K562 (cell line): ENCODE measurements around the gene COMMD4. TPM values are rescaled to one million over a fixed set of nuclear protein-coding genes. Genes with fewer than 3 reads are reported as not detected.
A peak's percentile ranks its signal among the peaks of the same experiment; 100 is the strongest.

Source experiments
- ATAC-seq: fragments of 200-7000 bp; cut with Tn5 transposase; 3 replicates; pipeline ENCODE4 v1.9.1; 2020; ENCODE audit warnings: moderate library complexity
- BruUV-seq: library from RNA; stranded (reverse); fragments of 400-500 nt; replicated peaks from 2 replicates; lab custom pipeline; 2021; lab: Mats Ljungman, UMichigan
- CTCF ChIA-PET: fragments of 300-600 bp; formaldehyde crosslinking; extraction: SDS; loops from one replicate; lab custom pipeline; 2021; ENCODE audit warnings: low intra/inter-chr PET ratio; lab: Yijun Ruan, JAX
- POLR2A ChIA-PET: fragments of 300-600, 350-650 bp; sonication (Branson Sonifier 250); formaldehyde crosslinking; extraction: SDS; loops from one replicate; lab custom pipeline; 2021; ENCODE audit warnings: antibody characterized with exemption, inconsistent platforms; lab: Yijun Ruan, JAX
- DNase-seq, 4 experiments: peaks; one replicate each; pipeline versions ENCODE4 v3.0.0 to v3.0.0-alpha.2; 2011 to 2018; ENCODE audit warnings: low spot score in 3 of 4, mixed read lengths in 3 of 4; ENCODE audit errors: extremely low read depth in 1 of 4
- FAIRE-seq: peaks from 2 replicates; lab custom pipeline; 2011; peaks lifted over from hg19 to GRCh38; lab: Jason Lieb, UNC
- H2AFZ ChIP-seq: 2 replicates; pipeline ENCODE4 v1.6.0; 2011; ENCODE audit warnings: low read depth, low read length, control low read depth, inconsistent platforms
- H3K27ac ChIP-seq: fragments of 200-600 bp; 3 replicates; pipeline ENCODE4 v1.8.0; 2011; ENCODE audit warnings: low read depth, mild to moderate bottlenecking, control low read depth, inconsistent platforms, low read length, moderate library complexity, mixed read lengths; ENCODE audit errors: extremely low read depth
- H3K27me3 ChIP-seq, 2 experiments: fragments of 300-600 bp in 1 of 2; 2 replicates in 1 of 2; 3 replicates in 1 of 2; pipeline versions ENCODE4 v1.6.0 to v1.8.0; 2011; ENCODE audit warnings: inconsistent platforms in 2 of 2, low read length in 2 of 2, mild to moderate bottlenecking in 1 of 2, mixed read lengths in 1 of 2, moderate library complexity in 1 of 2; ENCODE audit not compliant: control insufficient read depth in 2 of 2, insufficient read depth in 2 of 2
- H3K36me3 ChIP-seq: fragments of 300-600 bp; 3 replicates; pipeline ENCODE4 v1.8.0; 2011; ENCODE audit warnings: mild to moderate bottlenecking, low read length, inconsistent platforms; ENCODE audit not compliant: control insufficient read depth, insufficient read depth
- H3K4me1 ChIP-seq, 2 experiments: fragments of 200-600 bp in 1 of 2; replicated peaks in 1 of 2; 2 replicates in 1 of 2; 3 replicates in 1 of 2; pipeline versions ENCODE4 v1.5.1 to v1.8.0; 2011; ENCODE audit warnings: inconsistent platforms in 2 of 2, low read length in 2 of 2, mild to moderate bottlenecking in 1 of 2, mixed read lengths in 1 of 2, moderate library complexity in 1 of 2; ENCODE audit not compliant: control insufficient read depth in 2 of 2, insufficient read depth in 2 of 2
- H3K4me2 ChIP-seq: 2 replicates; pipeline ENCODE4 v1.6.1; 2011; ENCODE audit warnings: low read length, control low read depth, inconsistent platforms, mixed read lengths; ENCODE audit not compliant: insufficient read depth
- H3K4me3 ChIP-seq: fragments of 200-600 bp; sonication (generic), shearing (Covaris generic); 2 replicates; pipeline ENCODE4 v1.5.1; 2016; ENCODE audit warnings: control low read depth, inconsistent platforms
- H3K79me2 ChIP-seq: fragments of 200-600 bp; 3 replicates; pipeline ENCODE4 v1.8.0; 2011; ENCODE audit warnings: low read length, inconsistent platforms; ENCODE audit not compliant: control insufficient read depth, insufficient read depth
- H3K9ac ChIP-seq, 2 experiments: 2 replicates each; pipeline versions ENCODE4 v1.6.0 to v1.6.1; 2011; ENCODE audit warnings: low read depth in 2 of 2, low read length in 2 of 2, control low read depth in 1 of 2, inconsistent platforms in 1 of 2, mild to moderate bottlenecking in 1 of 2, mixed read lengths in 1 of 2; ENCODE audit not compliant: insufficient read depth in 1 of 2
- H3K9me1 ChIP-seq: one replicate; pipeline ENCODE4 v1.6.0; 2011; ENCODE audit warnings: inconsistent platforms, mild to moderate bottlenecking, low read length, moderate library complexity; ENCODE audit not compliant: control insufficient read depth, insufficient read depth
- H3K9me3 ChIP-seq: replicated peaks from 2 replicates; pipeline ENCODE4 v1.5.1; 2011; ENCODE audit warnings: low read depth, low read length, inconsistent platforms; ENCODE audit not compliant: control insufficient read depth, insufficient read depth
- H4K20me1 ChIP-seq: replicated peaks from 2 replicates; pipeline ENCODE4 v1.6.1; 2011; ENCODE audit warnings: low read length, inconsistent platforms, mixed read lengths; ENCODE audit not compliant: control insufficient read depth, insufficient read depth
- POLR2G ChIP-seq: fragments of 200-400 bp; formaldehyde crosslinking; IDR thresholded peaks from 2 replicates; pipeline ENCODE4 v1.6.1; 2017; ENCODE audit warnings: low read depth, mild to moderate bottlenecking, antibody characterized with exemption, low read length, moderate library complexity
- STAG1 ChIP-seq: sonication (generic); formaldehyde crosslinking; IDR thresholded peaks from 2 replicates; pipeline ENCODE4 v1.5.0; 2020; ENCODE audit warnings: missing genetic modification reagents, borderline replicate concordance
- U2AF2 ChIP-seq: fragments of 200-400 bp; formaldehyde crosslinking; optimal IDR thresholded peaks from 2 replicates; pipeline ENCODE3; 2017; ENCODE audit warnings: low read depth, mild to moderate bottlenecking, low read length
- YY1 ChIP-seq, 3 experiments: IDR thresholded peaks; 2 replicates each; pipeline ENCODE4 v1.6.1; 2011; ENCODE audit warnings: low read length in 2 of 3, mild to moderate bottlenecking in 2 of 3, moderate library complexity in 2 of 3, borderline replicate concordance in 1 of 3, control low read depth in 1 of 3, low read depth in 1 of 3; ENCODE audit not compliant: insufficient read depth in 3 of 3, insufficient replicate concordance in 2 of 3, control insufficient read depth in 1 of 3, insufficient read length in 1 of 3; ENCODE audit errors: extremely low read depth in 1 of 3
- WGBS: fragments of 100-300 bp; shearing (Covaris generic); methylation state at CpG from one replicate; pipeline ENCODE4 v1.1.6; 2016; ENCODE audit warnings: low coverage, mixed read lengths; ENCODE audit not compliant: insufficient coverage; ENCODE audit errors: missing lambda C conversion rate; 5-methylcytosine and 5-hydroxymethylcytosine counted together
- in situ Hi-C: fragments of 300-500 bp; cut with MboI; formaldehyde crosslinking; loops from 4 replicates; pipeline ENCODE4 v1.15.0; 2018; ENCODE audit warnings: inconsistent platforms, mixed read lengths
- intact Hi-C: fragments of 100-400 bp; cut with micrococcal nuclease; formaldehyde crosslinking; loops from 2 replicates; pipeline ENCODE4 v1.14.2; 2022
- polyA plus RNA-seq, 8 experiments: library from polyadenylated mRNA; depleted of rRNA in 4 of 8; stranded (reverse) in 5 of 8; unstranded in 3 of 8; fragments of >200 nt; fragmentation: Nextera tagmentation in 2 of 8; fragmentation: Illumina TruSeq in 1 of 8; extraction: Ambion mirVana in 2 of 8; extraction: Trizol in 1 of 8; gene quantifications; 2 replicates each; pipeline versions ENCODE4 v1.2.1 to v1.2.3, GENCODE V29; 2011 to 2014; ENCODE audit warnings: inconsistent platforms in 1 of 8, missing spikeins in 1 of 8
- total RNA-seq, 7 experiments: library from RNA; depleted of rRNA in 6 of 7; stranded (reverse); fragments of >200 nt in 6 of 7; fragmentation: Illumina TruSeq in 2 of 7; extraction: Trizol in 2 of 7; gene quantifications; 2 replicates each; pipeline versions ENCODE4 v1.2.1 to v1.2.3, GENCODE V29; 2011 to 2021; ENCODE audit warnings: low replicate concordance in 1 of 7
- TF ChIP-seq, protein P1 (sequence below): sonication (generic); formaldehyde crosslinking; IDR thresholded peaks from 2 replicates; pipeline ENCODE4 v1.9.0; 2022; ENCODE audit warnings: mild to moderate bottlenecking, missing genetic modification reagents

Gene COMMD4
- total and polyA plus RNA-seq, 9 of the 15 experiments (the other 6 are each of a cell fraction or from before 2014, with no cell fraction given): 20.4 to 140 (median 63.9) TPM

DNA sequence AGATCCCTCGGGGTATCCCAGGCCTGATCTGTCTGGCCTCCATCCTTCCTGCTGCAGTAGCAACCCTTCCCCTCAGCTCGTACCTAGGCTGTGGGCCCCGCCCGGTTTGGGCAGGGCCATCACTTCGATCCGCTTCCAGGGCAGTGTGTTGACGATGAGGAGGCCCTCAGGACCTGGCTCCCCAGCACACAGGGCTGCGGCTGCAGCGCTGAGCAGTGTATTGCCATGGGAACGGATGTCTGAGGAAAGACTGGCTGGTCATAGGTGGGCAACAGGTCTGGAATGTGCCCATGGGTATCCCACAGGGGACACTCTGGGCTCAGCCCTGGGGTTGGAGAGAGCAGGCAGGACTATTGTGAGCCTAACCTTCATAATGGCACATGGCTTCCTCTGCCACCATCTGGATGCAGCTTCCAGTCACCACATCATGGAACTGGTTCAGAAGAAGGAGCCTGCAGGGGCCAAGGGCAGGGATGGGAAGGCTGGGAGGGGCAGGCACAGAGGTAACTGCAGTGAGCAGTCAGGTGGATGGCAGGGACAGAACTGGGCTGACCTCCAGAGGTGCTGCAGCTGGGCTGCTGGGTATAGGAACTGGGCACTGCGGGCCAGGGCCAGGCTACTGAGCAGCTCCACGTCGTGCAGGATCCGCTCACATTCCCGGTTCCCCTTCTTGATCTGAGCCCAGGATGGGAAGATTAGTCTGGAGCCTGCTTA lies 23.8 kb downstream of the COMMD4 start:
- in situ Hi-C loops: no loop called here
- intact Hi-C loops: no loop called here
- no peak for FAIRE-seq
- H3K4me2 ChIP-seq: no peak overlapping the region
- H2AFZ ChIP-seq: no peak overlapping the region
- H3K79me2 ChIP-seq: no peaks in the 10 kb centered on the region
- TF ChIP-seq U2AF2 (no peak), STAG1 (CRISPR knock-in tag) (no peak), POLR2G (peak; percentile 29; the same call in 1 of the 2 replicates)
- H3K9ac ChIP-seq: peak overlapping the region in 1 of 2 experiments; percentile 35; a peak in 1 of 4 replicates
- no peak for ATAC-seq
- CTCF ChIA-PET: no interaction called here
- no peak overlapping the region for H3K4me3 ChIP-seq
- H3K27ac ChIP-seq: no peak overlapping the region
- peaks cover 3% of the 10 kb centered on the region for H3K9me1 ChIP-seq
- H4K20me1 ChIP-seq: no peaks in the 10 kb centered on the region
- no peak for DNase-seq
- peaks cover 0 to 11% of the 10 kb centered on the region in 2 experiments; a peak in 1 of 5 replicates for H3K4me1 ChIP-seq
- POLR2A ChIA-PET: interaction anchor here (0.6 to 1.5 kb wide), 5 partner anchors 9 to 280 kb away, joined by 3 to 5 read pairs (median 4); partner anchors contain the start of genes IMP3 and MAN2C1
- WGBS: 93% methylated on average over 15 of the region's 15 CpGs
- peaks cover 80% of the 10 kb centered on the region; the same call in 2 of the 3 replicates for H3K36me3 ChIP-seq
- no peaks in the 10 kb centered on the region for H3K9me3 ChIP-seq
- no TSS peak for BruUV-seq
- H3K27me3 ChIP-seq: no peaks in the 10 kb centered on the region; a peak in 1 of 5 replicates

- intact Hi-C loops: no loop called here
- no peak overlapping the region for H3K4me3 ChIP-seq
- H3K9me3 ChIP-seq: no peaks in the 10 kb centered on the region
- no peaks in the 10 kb centered on the region; a peak in 1 of 5 replicates for H3K27me3 ChIP-seq
- in situ Hi-C loops: no loop called here
- H3K27ac ChIP-seq: no peak overlapping the region
- DNase-seq: no peak
- no peak for TF ChIP-seq YY1 (IDR thresholded peaks at IDR 0.05; ENCODE audit: borderline replicate concordance in 1 of 3, control insufficient read depth in 1 of 3, extremely low read depth in 1 of 3, insufficient read depth in 3 of 3, insufficient read length in 1 of 3, insufficient replicate concordance in 2 of 3, low read depth in 1 of 3, low read length in 2 of 3)
- TF ChIP-seq, protein P1, sequence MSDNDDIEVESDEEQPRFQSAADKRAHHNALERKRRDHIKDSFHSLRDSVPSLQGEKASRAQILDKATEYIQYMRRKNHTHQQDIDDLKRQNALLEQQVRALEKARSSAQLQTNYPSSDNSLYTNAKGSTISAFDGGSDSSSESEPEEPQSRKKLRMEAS (CRISPR knock-in tag): peak; percentile 32; the same call in 1 of the 2 replicates
- H3K79me2 ChIP-seq: no peaks in the 10 kb centered on the region
- H3K4me2 ChIP-seq: no peak overlapping the region
- H3K9me1 ChIP-seq: peaks cover 3% of the 10 kb centered on the region
- POLR2A ChIA-PET: interaction anchor here (0.6 to 1.5 kb wide), 5 partner anchors 9 to 280 kb away, joined by 3 to 4 read pairs (median 4); partner anchors contain the start of gene IMP3
- H3K9ac ChIP-seq: no peak overlapping the region; a peak in 1 of 4 replicates
- no peak for FAIRE-seq
- no peak overlapping the region for H2AFZ ChIP-seq
- BruUV-seq: no TSS peak
- no peaks in the 10 kb centered on the region for H4K20me1 ChIP-seq
- ATAC-seq: no peak
- H3K4me1 ChIP-seq: peaks cover 0 to 11% of the 10 kb centered on the region in 2 experiments; a peak in 1 of 5 replicates
- WGBS: 8% methylated on average over 1 of the region's 1 CpG
- CTCF ChIA-PET: no interaction called here
- peaks cover 85% of the 10 kb centered on the region; the same call in 2 of the 3 replicates for H3K36me3 ChIP-seq
Observed at GRCh38 chr15:75360391-75360790, 24.5 kb downstream of the COMMD4 start.
